Endothelial cell (in vitro differentiated cells): ENCODE measurements around the gene RIC8A. TPM values are rescaled to one million over a fixed set of nuclear protein-coding genes. Genes with fewer than 3 reads are reported as not detected.

Experiments used
- DNase-seq: peaks from one replicate; pipeline ENCODE4 v3.0.0; 2021; ENCODE audit warnings: low spot score
- H3K27ac Mint-ChIP-seq: one replicate; pipeline ENCODE4 v1.8.0; 2021; ENCODE audit warnings: mixed read lengths, inconsistent platforms; ENCODE audit not compliant: unreplicated experiment
- H3K27me3 Mint-ChIP-seq: one replicate; pipeline ENCODE4 v1.8.0; 2021; ENCODE audit warnings: mild to moderate bottlenecking, moderate library complexity, mixed read lengths, inconsistent platforms; ENCODE audit not compliant: unreplicated experiment
- H3K36me3 Mint-ChIP-seq: one replicate; pipeline ENCODE4 v1.8.0; 2021; ENCODE audit warnings: mild to moderate bottlenecking, low read depth, mixed read lengths, inconsistent platforms; ENCODE audit not compliant: unreplicated experiment
- H3K4me1 Mint-ChIP-seq: one replicate; pipeline ENCODE4 v1.8.0; 2021; ENCODE audit warnings: mild to moderate bottlenecking, mixed read lengths, inconsistent platforms; ENCODE audit not compliant: unreplicated experiment
- H3K4me3 Mint-ChIP-seq: one replicate; pipeline ENCODE4 v1.8.0; 2021; ENCODE audit warnings: mild to moderate bottlenecking, mixed read lengths, inconsistent platforms; ENCODE audit not compliant: unreplicated experiment
- H3K9me3 Mint-ChIP-seq: one replicate; pipeline ENCODE4 v1.8.0; 2021; ENCODE audit warnings: mixed read lengths, inconsistent platforms; ENCODE audit not compliant: unreplicated experiment
- CTCF ChIP-seq: fragments of 200-600 bp; sonication (generic); IDR thresholded peaks from one replicate; pipeline ENCODE4 v1.5.0; 2021; ENCODE audit warnings: antibody characterized with exemption; ENCODE audit not compliant: unreplicated experiment
- total RNA-seq: library from RNA; stranded (reverse); fragmentation: NEBNext Ultra II Directional; extraction: Animal tissue kit (Norgen Biotek cat#: 25700); gene quantifications from one replicate; pipeline ENCODE4 v1.2.1, GENCODE V29; 2021; ENCODE audit not compliant: unreplicated experiment

The RIC8A gene
- total RNA-seq, 1 donor from 2014 or later = 89.2 TPM

- H3K4me1 Mint-ChIP-seq = no peaks in the 10 kb centered on the region
- H3K36me3 Mint-ChIP-seq = peaks cover 51% of the 10 kb centered on the region
- no peaks in the 10 kb centered on the region for H3K9me3 Mint-ChIP-seq
- H3K27me3 Mint-ChIP-seq = peaks cover 4% of the 10 kb centered on the region
- peak overlapping the region; percentile 30 for H3K27ac Mint-ChIP-seq
- H3K4me3 Mint-ChIP-seq = peak overlapping the region; percentile 73
- peak; percentile 82 for DNase-seq
- peak; percentile 80 for TF ChIP-seq CTCF
Observed at GRCh38 chr11:250740-251299, 43.3 kb downstream of the RIC8A start.

GRCh38 chr11:251550-251949 lies 44.0 kb downstream of the RIC8A start:
- no peak for TF ChIP-seq CTCF
- Mint-ChIP-seq H3K27ac (no peak overlapping the region), H3K36me3 (peaks cover 48% of the 10 kb centered on the region), H3K9me3 (no peaks in the 10 kb centered on the region), H3K4me1 (no peaks in the 10 kb centered on the region), H3K27me3 (peaks cover 5% of the 10 kb centered on the region), H3K4me3 (no peak overlapping the region)
- no peak for DNase-seq

GRCh38 chr11:252666-253065 lies 45.2 kb downstream of the RIC8A start:
- Mint-ChIP-seq H3K4me3 (no peak overlapping the region), H3K27me3 (peaks cover 5% of the 10 kb centered on the region), H3K27ac (no peak overlapping the region), H3K9me3 (no peaks in the 10 kb centered on the region), H3K4me1 (no peaks in the 10 kb centered on the region), H3K36me3 (peaks cover 48% of the 10 kb centered on the region)
- TF ChIP-seq CTCF = no peak
- no peak for DNase-seq

GRCh38 chr11:253160-253885 lies 45.8 kb downstream of the RIC8A start:
- H3K27me3 Mint-ChIP-seq = peaks cover 5% of the 10 kb centered on the region
- H3K9me3 Mint-ChIP-seq = no peaks in the 10 kb centered on the region
- H3K4me1 Mint-ChIP-seq = no peaks in the 10 kb centered on the region
- no peak overlapping the region for H3K27ac Mint-ChIP-seq
- no peak for DNase-seq
- TF ChIP-seq CTCF = no peak
- no peak overlapping the region for H3K4me3 Mint-ChIP-seq
- H3K36me3 Mint-ChIP-seq = peaks cover 43% of the 10 kb centered on the region

GRCh38 chr11:253886-254270 lies 46.4 kb downstream of the RIC8A start:
- Mint-ChIP-seq H3K4me1 (no peaks in the 10 kb centered on the region), H3K27me3 (peaks cover 5% of the 10 kb centered on the region), H3K36me3 (peaks cover 39% of the 10 kb centered on the region), H3K9me3 (no peaks in the 10 kb centered on the region), H3K4me3 (no peak overlapping the region), H3K27ac (no peak overlapping the region)
- no peak for DNase-seq
- TF ChIP-seq CTCF = no peak
